Activated CD4-positive, CD25-positive, alpha-beta regulatory T cell treated with anti-CD3 and anti-CD28 coated beads, Interleukin-2, amount 50 U/mL, for 24 hours (primary cell): Measurements from ENCODE around the gene TNFRSF11A.
A peak's percentile ranks its signal among the peaks of the same experiment; 100 is the strongest.

Experiments
- ATAC-seq, 2 donors: fragments of 150-1000 bp; cut with Tn5 transposase; one replicate each; pipeline ENCODE4 v1.10.0; 2021; ENCODE audit warnings: mild to moderate bottlenecking in 1 of 2, moderate library complexity in 1 of 2

TNFRSF11A gene

GRCh38 chr18:62325806-62326645 lies 916 bp downstream of the TNFRSF11A start:
- no peak for ATAC-seq

GRCh38 chr18:62326646-62327348 lies 1.7 kb downstream of the TNFRSF11A start:
- no peak for ATAC-seq

GRCh38 chr18:62327977-62328376 lies 2.9 kb downstream of the TNFRSF11A start:
- no peak for ATAC-seq

DNA sequence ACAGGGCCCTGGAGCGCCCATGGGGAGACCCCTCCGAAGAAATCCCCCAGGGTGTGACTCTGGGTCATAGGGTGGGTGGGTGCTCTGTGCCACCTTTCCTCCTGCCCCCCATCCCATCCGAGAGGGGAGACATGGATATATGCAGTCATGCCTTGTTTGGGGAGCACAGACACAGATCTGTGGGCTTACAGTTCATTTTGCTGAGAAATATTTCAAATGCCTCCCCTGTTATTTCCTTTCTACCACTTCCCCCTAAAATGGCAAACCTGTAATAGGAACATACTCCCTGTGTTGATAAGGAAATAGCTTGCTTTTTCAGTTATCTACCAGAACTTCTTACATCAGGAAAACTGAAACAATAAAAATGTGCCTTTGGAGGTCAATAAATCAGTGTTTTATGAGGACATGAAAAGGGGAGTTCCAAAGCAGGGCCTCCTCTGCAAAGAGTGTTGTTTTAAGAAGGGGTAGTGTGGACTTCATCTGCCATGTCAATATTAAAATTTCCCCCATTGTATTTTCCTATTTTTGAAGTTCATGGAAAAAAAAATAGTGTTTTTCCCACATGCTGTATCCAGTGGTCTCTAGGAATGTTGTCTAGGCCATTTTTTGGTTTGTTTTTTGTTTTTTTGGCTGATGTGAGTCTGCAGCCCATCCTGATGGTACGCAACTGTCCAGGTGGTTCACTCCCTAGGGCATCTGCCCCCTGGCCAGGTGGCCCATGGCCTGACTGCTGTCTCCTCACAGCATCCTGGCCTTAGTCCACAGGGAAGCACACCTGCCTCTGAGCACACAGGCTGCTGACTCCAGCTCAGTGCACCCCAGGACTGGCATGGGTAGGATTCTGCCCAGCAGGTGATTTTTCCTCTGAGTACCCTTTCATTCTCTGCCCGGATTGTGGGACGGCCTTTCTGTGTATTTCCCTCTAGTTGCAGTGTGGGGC lies 3.7 kb downstream of the TNFRSF11A start:
- no peak for ATAC-seq

DNA sequence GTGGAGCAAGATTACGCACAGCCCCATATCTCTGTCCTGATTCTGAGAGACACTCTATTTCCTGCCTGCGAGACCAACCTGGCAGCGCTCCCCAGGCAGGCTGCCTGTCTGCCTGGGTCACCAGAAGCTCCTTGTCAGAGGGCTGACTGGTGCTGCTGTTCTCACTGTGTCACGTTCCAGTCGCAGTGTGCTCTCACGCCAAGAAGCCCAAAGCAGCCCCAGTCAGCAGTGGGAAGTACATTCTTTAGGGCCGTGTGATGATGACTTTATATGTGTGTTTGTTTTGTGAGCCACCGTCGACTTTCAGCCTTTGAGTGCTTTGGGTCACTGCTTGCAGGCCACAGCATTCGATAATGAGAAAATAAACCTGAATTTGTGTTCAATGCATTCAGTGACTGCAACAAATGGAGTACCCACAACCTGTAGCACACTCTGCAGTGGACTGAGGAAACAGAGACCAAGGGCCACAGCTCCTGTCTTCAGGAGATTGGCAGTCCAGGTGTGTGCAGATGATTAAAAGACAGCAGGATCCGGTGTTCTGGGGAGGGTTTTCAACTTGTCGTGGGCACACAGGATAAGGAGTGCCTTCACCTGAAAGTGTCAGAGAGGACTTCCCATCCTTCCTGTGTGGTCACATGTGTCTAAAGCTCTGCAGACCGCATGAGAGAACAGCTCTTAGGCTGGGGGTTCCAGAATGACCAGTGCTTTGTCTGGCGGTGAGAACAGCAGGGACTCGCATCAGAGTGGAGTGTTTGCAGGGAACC lies 4.8 kb downstream of the TNFRSF11A start:
- ATAC-seq = peak; percentile 66 to 76

- ATAC-seq = no peak
Observed at GRCh38 chr18:62330650-62331049, 5.5 kb downstream of the TNFRSF11A start.

DNA sequence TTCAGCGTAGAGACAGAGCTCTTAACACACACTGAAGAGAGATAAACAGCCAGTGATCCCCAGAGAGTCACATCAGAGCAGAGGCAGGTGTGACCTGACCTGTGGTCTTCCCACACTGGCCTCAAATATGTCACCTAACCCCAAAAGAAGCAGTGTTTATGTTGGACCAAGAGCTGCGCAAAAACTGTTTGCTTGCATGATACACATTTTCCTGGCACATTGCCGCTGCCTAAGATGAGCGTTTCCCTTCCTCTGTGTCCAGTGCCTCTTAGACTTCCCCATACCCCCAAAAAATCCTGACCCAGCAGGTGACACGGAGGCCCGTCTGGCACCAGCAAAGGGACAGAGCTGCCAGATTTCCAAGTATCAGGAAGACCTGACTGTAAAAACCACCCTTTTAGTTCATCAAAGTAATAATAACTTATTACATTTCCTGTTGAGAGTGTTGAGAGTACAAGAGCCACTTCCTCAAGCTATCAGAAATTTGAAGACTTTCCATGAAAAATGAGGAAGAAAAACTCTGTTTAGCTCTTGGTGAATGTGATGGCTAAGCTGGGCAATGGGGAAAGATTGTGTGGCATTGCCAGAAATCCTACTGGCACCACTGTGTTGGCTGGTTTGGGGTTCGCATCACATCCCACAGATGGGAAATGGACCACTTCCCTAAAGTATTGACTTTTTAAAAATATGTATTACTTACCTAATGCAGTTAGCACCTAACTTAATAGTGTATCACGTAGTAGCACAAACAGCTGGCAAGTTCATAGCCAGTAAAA lies 6.7 kb downstream of the TNFRSF11A start:
- peak in 1 of 2 donors; percentile 8 for ATAC-seq

GRCh38 chr18:62332431-62332830 lies 7.3 kb downstream of the TNFRSF11A start:
- ATAC-seq = no peak

GRCh38 chr18:62332964-62333695 lies 8.0 kb downstream of the TNFRSF11A start:
- no peak for ATAC-seq

DNA sequence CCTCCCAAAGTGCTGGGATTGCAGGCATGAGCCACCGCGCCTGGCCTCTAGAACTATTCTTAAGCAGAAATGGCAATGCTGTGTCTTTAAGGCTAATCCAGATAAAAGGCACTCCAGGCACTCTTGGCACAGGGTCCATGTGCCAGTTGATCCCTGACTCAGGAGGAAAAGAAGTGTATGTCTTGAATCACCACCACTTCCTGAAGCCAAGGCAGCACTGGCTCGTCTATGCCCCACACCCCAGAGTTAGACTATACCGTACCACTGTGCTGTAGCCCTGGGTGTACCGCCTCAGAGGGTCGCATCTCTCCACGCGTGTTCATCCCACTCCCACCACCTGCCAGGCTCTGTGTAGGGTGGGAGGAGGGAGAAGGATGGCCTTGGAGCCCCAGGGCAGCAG lies 9.0 kb downstream of the TNFRSF11A start:
- no peak for ATAC-seq

GRCh38 chr18:62335494-62335893 lies 10.4 kb downstream of the TNFRSF11A start:
- ATAC-seq = no peak

DNA sequence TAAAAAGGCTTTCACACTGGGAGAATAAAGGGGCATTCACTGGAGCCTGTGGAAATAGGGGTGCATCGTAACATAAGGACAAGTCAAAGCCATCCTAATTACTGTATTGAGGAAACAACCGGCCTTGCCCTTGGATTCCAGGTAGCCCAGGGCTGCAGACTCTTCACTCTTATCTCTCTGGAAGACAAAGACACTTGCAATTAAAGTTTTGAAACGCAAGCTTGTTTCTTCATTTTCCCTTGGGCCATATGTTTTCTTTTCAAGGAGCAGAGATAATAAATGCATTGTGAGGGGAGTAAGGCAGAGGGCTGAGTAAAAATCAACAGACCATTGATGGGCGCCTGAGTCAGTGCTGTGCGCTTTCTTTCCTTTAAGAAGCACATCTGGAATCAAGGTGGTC lies 11.5 kb downstream of the TNFRSF11A start:
- ATAC-seq = no peak

GRCh38 chr18:62337336-62337735 lies 12.2 kb downstream of the TNFRSF11A start:
- no peak for ATAC-seq

DNA sequence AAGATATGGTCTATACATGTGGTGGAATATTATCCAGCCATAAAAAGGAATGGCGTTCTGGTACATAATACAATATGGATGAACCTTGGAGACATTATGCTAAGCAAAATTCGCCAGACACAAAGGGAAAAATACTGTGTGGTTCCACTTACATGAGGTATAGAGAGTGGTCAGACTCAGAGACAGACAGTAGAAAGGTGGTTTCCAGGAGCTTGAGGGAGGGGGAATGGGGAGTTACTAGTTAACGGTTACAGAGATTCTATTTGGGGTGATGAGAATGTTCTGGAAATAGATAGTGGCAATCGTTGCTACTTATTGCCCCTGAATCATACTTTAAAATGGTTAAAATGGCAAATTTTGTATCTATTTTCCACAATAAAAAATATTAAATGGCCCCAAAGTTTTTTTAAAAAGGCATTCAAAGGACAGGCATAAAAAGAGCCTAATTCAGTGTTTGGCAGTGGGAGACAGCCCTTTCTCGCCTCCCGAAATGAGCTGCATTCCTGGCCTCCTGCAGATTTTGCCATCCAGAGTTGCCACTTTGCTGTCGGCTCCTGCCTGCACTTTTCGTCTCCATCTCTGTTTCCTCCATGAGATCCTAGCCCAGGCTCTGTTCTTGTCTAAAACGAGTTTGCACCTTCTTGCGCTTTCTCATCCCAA lies 13.5 kb downstream of the TNFRSF11A start:
- ATAC-seq = no peak

GRCh38 chr18:62339106-62339988 lies 14.2 kb downstream of the TNFRSF11A start:
- ATAC-seq = peak; percentile 95 to 98

- no peak for ATAC-seq
Observed at GRCh38 chr18:62340996-62341395, 15.9 kb downstream of the TNFRSF11A start.

DNA sequence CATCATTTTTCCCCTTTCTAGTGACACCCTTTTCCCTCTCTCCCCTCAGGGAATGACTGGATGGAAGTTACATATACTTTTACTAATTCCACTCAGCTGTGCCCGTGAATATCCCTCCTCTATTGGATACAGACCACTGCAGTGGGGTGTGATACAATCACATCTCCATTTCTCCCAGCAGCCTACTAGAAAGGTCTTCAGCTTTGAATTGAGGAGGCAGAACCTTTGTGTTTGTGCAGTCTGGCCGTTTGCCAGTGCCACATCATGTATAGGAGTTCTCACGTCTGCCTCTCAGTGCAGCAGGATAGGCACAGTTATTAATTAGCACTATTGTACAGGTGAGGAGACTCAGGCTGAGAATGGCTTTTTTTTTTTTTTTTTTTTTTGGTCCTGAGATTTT lies 16.4 kb downstream of the TNFRSF11A start:
- no peak for ATAC-seq

- no peak for ATAC-seq
Observed at GRCh38 chr18:62342884-62343283, 17.8 kb downstream of the TNFRSF11A start.

GRCh38 chr18:62343316-62343715 lies 18.2 kb downstream of the TNFRSF11A start:
- ATAC-seq = no peak
